ENCODE measurements around the gene SLC9A2. TPM values are rescaled to one million over a fixed set of nuclear protein-coding genes. Genes with fewer than 3 reads are reported as not detected.

Gene SLC9A2
- total and polyA plus RNA-seq, 2 of the 13 experiments (the other 11 are each of a cell fraction or from before 2014, with no cell fraction given): 0.02 TPM; not detected in 1

GRCh38 chr2:102724016-102724490 is 104.7 kb downstream of the SLC9A2 start (continued):
- no peak for TF ChIP-seq SSRP1 (CRISPR knock-in tag; IDR thresholded peaks at IDR 0.05)
- TF ChIP-seq, protein P1, sequence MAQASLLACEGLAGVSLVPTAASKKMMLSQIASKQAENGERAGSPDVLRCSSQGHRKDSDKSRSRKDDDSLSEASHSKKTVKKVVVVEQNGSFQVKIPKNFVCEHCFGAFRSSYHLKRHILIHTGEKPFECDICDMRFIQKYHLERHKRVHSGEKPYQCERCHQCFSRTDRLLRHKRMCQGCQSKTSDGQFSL (CRISPR knock-in tag; IDR thresholded peaks at IDR 0.05): no peak
- TF ChIP-seq ZFP37 (CRISPR knock-in tag; IDR thresholded peaks at IDR 0.05; ENCODE audit: borderline replicate concordance): no peak
- 0 out of 2 replicates have a peak, but pooled peaks have one; percentile 47 for TF ChIP-seq TFE3 (CRISPR knock-in tag; IDR thresholded peaks at IDR 0.05)
- TF ChIP-seq FOXO1 (CRISPR knock-in tag; IDR thresholded peaks at IDR 0.05): peak; percentile 78
- TF ChIP-seq ZNF597 (CRISPR knock-in tag; IDR thresholded peaks at IDR 0.05): no peak
- no peak for TF ChIP-seq U2AF2 (IDR thresholded peaks at IDR 0.05; ENCODE audit: low read depth, low read length)
- TF ChIP-seq PBX3 (CRISPR knock-in tag; IDR thresholded peaks at IDR 0.05; ENCODE audit: borderline replicate concordance): no peak
- TF ChIP-seq, protein P2, sequence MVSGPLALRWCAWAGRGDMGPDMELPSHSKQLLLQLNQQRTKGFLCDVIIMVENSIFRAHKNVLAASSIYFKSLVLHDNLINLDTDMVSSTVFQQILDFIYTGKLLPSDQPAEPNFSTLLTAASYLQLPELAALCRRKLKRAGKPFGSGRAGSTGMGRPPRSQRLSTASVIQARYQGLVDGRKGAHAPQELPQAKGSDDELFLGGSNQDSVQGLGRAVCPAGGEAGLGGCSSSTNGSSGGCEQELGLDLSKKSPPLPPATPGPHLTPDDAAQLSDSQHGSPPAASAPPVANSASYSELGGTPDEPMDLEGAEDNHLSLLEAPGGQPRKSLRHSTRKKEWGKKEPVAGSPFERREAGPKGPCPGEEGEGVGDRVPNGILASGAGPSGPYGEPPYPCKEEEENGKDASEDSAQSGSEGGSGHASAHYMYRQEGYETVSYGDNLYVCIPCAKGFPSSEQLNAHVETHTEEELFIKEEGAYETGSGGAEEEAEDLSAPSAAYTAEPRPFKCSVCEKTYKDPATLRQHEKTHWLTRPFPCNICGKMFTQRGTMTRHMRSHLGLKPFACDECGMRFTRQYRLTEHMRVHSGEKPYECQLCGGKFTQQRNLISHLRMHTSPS (CRISPR knock-in tag; IDR thresholded peaks at IDR 0.05; ENCODE audit: low read depth): no peak
- no peak for TF ChIP-seq SP140L (CRISPR knock-in tag; IDR thresholded peaks at IDR 0.05; ENCODE audit: borderline replicate concordance)
- TF ChIP-seq, protein P3, sequence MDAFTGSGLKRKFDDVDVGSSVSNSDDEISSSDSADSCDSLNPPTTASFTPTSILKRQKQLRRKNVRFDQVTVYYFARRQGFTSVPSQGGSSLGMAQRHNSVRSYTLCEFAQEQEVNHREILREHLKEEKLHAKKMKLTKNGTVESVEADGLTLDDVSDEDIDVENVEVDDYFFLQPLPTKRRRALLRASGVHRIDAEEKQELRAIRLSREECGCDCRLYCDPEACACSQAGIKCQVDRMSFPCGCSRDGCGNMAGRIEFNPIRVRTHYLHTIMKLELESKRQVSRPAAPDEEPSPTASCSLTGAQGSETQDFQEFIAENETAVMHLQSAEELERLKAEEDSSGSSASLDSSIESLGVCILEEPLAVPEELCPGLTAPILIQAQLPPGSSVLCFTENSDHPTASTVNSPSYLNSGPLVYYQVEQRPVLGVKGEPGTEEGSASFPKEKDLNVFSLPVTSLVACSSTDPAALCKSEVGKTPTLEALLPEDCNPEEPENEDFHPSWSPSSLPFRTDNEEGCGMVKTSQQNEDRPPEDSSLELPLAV (CRISPR knock-in tag; conservative IDR thresholded peaks at IDR 0.05; ENCODE audit: low read depth): no peak
- TF ChIP-seq ZNF75D (CRISPR knock-in tag; IDR thresholded peaks at IDR 0.05; ENCODE audit: borderline replicate concordance): no peak
- TF ChIP-seq RBFOX2 (IDR thresholded peaks at IDR 0.05; ENCODE audit: low read depth, low read length): no peak
- TF ChIP-seq, protein P4, sequence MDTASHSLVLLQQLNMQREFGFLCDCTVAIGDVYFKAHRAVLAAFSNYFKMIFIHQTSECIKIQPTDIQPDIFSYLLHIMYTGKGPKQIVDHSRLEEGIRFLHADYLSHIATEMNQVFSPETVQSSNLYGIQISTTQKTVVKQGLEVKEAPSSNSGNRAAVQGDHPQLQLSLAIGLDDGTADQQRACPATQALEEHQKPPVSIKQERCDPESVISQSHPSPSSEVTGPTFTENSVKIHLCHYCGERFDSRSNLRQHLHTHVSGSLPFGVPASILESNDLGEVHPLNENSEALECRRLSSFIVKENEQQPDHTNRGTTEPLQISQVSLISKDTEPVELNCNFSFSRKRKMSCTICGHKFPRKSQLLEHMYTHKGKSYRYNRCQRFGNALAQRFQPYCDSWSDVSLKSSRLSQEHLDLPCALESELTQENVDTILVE (CRISPR knock-in tag; IDR thresholded peaks at IDR 0.05): peak; percentile 42; the same call in 1 of the 2 replicates
- no peak for TF ChIP-seq ZNF570 (CRISPR knock-in tag; IDR thresholded peaks at IDR 0.05; ENCODE audit: borderline replicate concordance)
- TF ChIP-seq, protein P5, sequence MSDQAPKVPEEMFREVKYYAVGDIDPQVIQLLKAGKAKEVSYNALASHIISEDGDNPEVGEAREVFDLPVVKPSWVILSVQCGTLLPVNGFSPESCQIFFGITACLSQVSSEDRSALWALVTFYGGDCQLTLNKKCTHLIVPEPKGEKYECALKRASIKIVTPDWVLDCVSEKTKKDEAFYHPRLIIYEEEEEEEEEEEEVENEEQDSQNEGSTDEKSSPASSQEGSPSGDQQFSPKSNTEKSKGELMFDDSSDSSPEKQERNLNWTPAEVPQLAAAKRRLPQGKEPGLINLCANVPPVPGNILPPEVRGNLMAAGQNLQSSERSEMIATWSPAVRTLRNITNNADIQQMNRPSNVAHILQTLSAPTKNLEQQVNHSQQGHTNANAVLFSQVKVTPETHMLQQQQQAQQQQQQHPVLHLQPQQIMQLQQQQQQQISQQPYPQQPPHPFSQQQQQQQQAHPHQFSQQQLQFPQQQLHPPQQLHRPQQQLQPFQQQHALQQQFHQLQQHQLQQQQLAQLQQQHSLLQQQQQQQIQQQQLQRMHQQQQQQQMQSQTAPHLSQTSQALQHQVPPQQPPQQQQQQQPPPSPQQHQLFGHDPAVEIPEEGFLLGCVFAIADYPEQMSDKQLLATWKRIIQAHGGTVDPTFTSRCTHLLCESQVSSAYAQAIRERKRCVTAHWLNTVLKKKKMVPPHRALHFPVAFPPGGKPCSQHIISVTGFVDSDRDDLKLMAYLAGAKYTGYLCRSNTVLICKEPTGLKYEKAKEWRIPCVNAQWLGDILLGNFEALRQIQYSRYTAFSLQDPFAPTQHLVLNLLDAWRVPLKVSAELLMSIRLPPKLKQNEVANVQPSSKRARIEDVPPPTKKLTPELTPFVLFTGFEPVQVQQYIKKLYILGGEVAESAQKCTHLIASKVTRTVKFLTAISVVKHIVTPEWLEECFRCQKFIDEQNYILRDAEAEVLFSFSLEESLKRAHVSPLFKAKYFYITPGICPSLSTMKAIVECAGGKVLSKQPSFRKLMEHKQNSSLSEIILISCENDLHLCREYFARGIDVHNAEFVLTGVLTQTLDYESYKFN (CRISPR knock-in tag; conservative IDR thresholded peaks at IDR 0.05): peak; percentile 97
- TF ChIP-seq SUZ12 (IDR thresholded peaks at IDR 0.05; ENCODE audit: low read depth, low read length): no peak

Measured in HepG2 (cell line).